ENCODE results near the gene PHLDA2. TPM values are rescaled to one million over a fixed set of nuclear protein-coding genes. Genes with fewer than 3 reads are reported as not detected.

The PHLDA2 gene
- total RNA-seq, 1 experiment from 2014 or later, result 195 TPM

- BruUV-seq (replicated peaks), result no TSS peak
- intact Hi-C loops (cut with micrococcal nuclease; ENCODE audit: unreplicated experiment) (no loop called here), in situ Hi-C loops (cut with HindIII; ENCODE audit: low pct_unique_long_range_greater_than_20kb, low sequenced_read_pairs) (no loop called here)
- TF ChIP-seq CTCF (IDR thresholded peaks at IDR 0.05), result no peak
- TF ChIP-seq REST (IDR thresholded peaks at IDR 0.05; ENCODE audit: insufficient read depth in 1 of 2, low read depth in 2 of 2, low read length in 1 of 2), result no peak
- Histone ChIP-seq H3K4me1 (ENCODE audit: control insufficient read depth, insufficient read depth, low read length) (peaks cover 44% of the 10 kb centered on the region), H3K9me3 (ENCODE audit: control insufficient read depth, insufficient read depth, low read depth, low read length) (no peaks in the 10 kb centered on the region), H3K27me3 (ENCODE audit: control insufficient read depth, insufficient read depth, low read length) (no peaks in the 10 kb centered on the region), H3K27ac (ENCODE audit: low read length) (peak overlapping the region; percentile 62), H3K36me3 (ENCODE audit: control insufficient read depth, insufficient read depth, low read length) (no peaks in the 10 kb centered on the region; the same call in 1 of the 2 replicates), H3K4me3 (ENCODE audit: low read depth in 2 of 2, low read length in 2 of 2) (no peak overlapping the region)
- DNase-seq (ENCODE audit: low read depth, low spot score) (no peak), ATAC-seq (no peak)
- POLR2A ChIA-PET, result no interaction called here
- CTCF ChIA-PET, result interaction anchor here (1.5 kb wide), 1 partner anchor 366 kb away, joined by 3 read pairs; no protein-coding TSS in a partner anchor
These were observed 30.0 kb downstream of the PHLDA2 start for GRCh38 chr11:2899080-2899783.

- no peak overlapping the region for H3K4me3 ChIP-seq (ENCODE audit: low read depth in 2 of 2, low read length in 2 of 2)
- H3K27ac ChIP-seq (ENCODE audit: low read length), result peak overlapping the region; percentile 62
- ChIA-PET CTCF (interaction anchor here (1.5 kb wide), 1 partner anchor 365 kb away, joined by 3 read pairs; no protein-coding TSS in a partner anchor), POLR2A (interaction anchor here (0.5 kb wide), 1 partner anchor 589 kb away, joined by 3 read pairs; no protein-coding TSS in a partner anchor)
- TF ChIP-seq SIN3A (IDR thresholded peaks at IDR 0.05; ENCODE audit: borderline replicate concordance, insufficient read depth, low read depth, low read length), result no peak
- TF ChIP-seq CTCF (IDR thresholded peaks at IDR 0.05), result no peak
- no peak for TF ChIP-seq REST (IDR thresholded peaks at IDR 0.05; ENCODE audit: insufficient read depth in 1 of 2, low read depth in 2 of 2, low read length in 1 of 2)
- no peak for TF ChIP-seq POLR2AphosphoS5 (IDR thresholded peaks at IDR 0.05; ENCODE audit: low read depth, low read length)
- TF ChIP-seq TCF7L2 (IDR thresholded peaks at IDR 0.05; ENCODE audit: low read depth, low read length), result no peak
- DNase-seq (ENCODE audit: low read depth, low spot score), result no peak
- BruUV-seq (replicated peaks), result no TSS peak
- peak; percentile 52 for ATAC-seq
- in situ Hi-C loops (cut with HindIII; ENCODE audit: low pct_unique_long_range_greater_than_20kb, low sequenced_read_pairs), result no loop called here
- H3K36me3 ChIP-seq (ENCODE audit: control insufficient read depth, insufficient read depth, low read length), result no peaks in the 10 kb centered on the region; the same call in 1 of the 2 replicates
- no peaks in the 10 kb centered on the region for H3K27me3 ChIP-seq (ENCODE audit: control insufficient read depth, insufficient read depth, low read length)
- intact Hi-C loops (cut with micrococcal nuclease; ENCODE audit: unreplicated experiment), result no loop called here
- H3K4me1 ChIP-seq (ENCODE audit: control insufficient read depth, insufficient read depth, low read length), result peaks cover 37% of the 10 kb centered on the region
- no peaks in the 10 kb centered on the region for H3K9me3 ChIP-seq (ENCODE audit: control insufficient read depth, insufficient read depth, low read depth, low read length)
These were observed 30.7 kb downstream of the PHLDA2 start for GRCh38 chr11:2898366-2899079.

Data from Panc1 (cell line).